ENCODE measurements around the gene TCF21. TPM values are rescaled to one million over a fixed set of nuclear protein-coding genes. Genes with fewer than 3 reads are reported as not detected.
A peak's percentile ranks its signal among the peaks of the same experiment; 100 is the strongest.

Gene TCF21
- total and polyA plus RNA-seq, 2 of the 4 experiments (the other 2 are of a cell fraction), result 6.6 to 10.0 TPM

DNA sequence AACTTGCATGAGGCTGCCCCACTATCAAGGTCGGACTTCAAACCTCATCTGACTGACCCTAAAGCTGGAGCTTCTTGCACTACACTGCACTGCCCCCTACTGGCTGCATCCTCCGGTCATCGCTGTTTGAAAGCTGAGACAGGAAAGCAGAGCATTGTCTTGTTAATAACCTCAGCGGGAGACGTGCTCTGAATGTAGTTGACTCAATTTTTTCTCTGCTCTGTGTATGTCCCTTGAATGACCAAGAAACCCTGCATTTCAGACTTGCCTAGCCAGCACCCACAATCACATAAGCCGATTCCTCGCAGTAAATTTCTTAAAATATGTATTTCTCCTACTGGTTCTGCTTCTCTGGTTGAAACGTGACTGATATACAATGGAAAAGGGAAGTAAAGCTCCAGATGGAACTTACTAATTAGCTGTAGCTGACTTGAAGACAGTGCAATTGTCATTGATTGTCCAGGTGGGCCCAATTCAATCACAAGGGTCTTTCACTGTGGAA lies 27.8 kb downstream of the TCF21 start:
- intact Hi-C loops (cut with micrococcal nuclease) (loop anchor here (1.0 to 10.0 kb wide), 6 partner anchors 26 to 1086 kb away; partner anchors contain the start of gene EYA4), in situ Hi-C loops (cut with MboI; ENCODE audit: low sequenced_read_pairs) (loop anchor here (5.0 to 25.0 kb wide), 4 partner anchors 349 to 1092 kb away; no protein-coding TSS in a partner anchor), dilution Hi-C loops (cut with HindIII; ENCODE audit: low sequenced_read_pairs, unreplicated experiment) (no loop called here)
- no peaks in the 10 kb centered on the region for H4K20me1 ChIP-seq (ENCODE audit: insufficient read depth, low read length)
- peak overlapping the region; percentile 39 for H4K5ac ChIP-seq (ENCODE audit: low read depth, low read length)
- H2BK5ac ChIP-seq (ENCODE audit: low read depth, low read length, poor library complexity, severe bottlenecking), result peak overlapping the region; percentile 71
- H3K14ac ChIP-seq (replicated peaks; ENCODE audit: low read depth, low read length), result peak overlapping the region; percentile 83
- H2AFZ ChIP-seq (replicated peaks; ENCODE audit: low read length, poor library complexity), result peak overlapping the region; percentile 77
- peak overlapping the region; percentile 65 for H3K18ac ChIP-seq (ENCODE audit: low read depth, low read length)
- 0% methylated on average over 2 of the region's 8 CpGs; no CpG with 5 or more reads in 1 of the 2 experiments for WGBS, 2 experiments (ENCODE audit: extremely low coverage in 2 of 2, insufficient read length in 1 of 2)
- H3K4ac ChIP-seq (ENCODE audit: low read depth, low read length), result peak overlapping the region; percentile 76; the same call in 1 of the 2 replicates
- H3K9ac ChIP-seq (ENCODE audit: low read depth, low read length), result peak overlapping the region; percentile 44
- no TSS peak for BruUV-seq (replicated peaks)
- peak overlapping the region; percentile 45; the same call in 1 of the 3 replicates for H2BK15ac ChIP-seq (ENCODE audit: low read depth, low read length)
- TF ChIP-seq POLR2A (IDR thresholded peaks at IDR 0.05; ENCODE audit: low read depth, low read length), result peak; percentile 44; the same call in 1 of the 2 replicates
- TF ChIP-seq SMC3 (IDR thresholded peaks at IDR 0.05; ENCODE audit: low read depth, low read length), result peak; percentile 93
- TF ChIP-seq RAD21 (IDR thresholded peaks at IDR 0.05; ENCODE audit: low read length), result peak; percentile 95
- no peak for TF ChIP-seq FOS (IDR thresholded peaks at IDR 0.05; ENCODE audit: low read depth, low read length)
- TF ChIP-seq, protein P1, sequence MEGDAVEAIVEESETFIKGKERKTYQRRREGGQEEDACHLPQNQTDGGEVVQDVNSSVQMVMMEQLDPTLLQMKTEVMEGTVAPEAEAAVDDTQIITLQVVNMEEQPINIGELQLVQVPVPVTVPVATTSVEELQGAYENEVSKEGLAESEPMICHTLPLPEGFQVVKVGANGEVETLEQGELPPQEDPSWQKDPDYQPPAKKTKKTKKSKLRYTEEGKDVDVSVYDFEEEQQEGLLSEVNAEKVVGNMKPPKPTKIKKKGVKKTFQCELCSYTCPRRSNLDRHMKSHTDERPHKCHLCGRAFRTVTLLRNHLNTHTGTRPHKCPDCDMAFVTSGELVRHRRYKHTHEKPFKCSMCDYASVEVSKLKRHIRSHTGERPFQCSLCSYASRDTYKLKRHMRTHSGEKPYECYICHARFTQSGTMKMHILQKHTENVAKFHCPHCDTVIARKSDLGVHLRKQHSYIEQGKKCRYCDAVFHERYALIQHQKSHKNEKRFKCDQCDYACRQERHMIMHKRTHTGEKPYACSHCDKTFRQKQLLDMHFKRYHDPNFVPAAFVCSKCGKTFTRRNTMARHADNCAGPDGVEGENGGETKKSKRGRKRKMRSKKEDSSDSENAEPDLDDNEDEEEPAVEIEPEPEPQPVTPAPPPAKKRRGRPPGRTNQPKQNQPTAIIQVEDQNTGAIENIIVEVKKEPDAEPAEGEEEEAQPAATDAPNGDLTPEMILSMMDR (conservative IDR thresholded peaks at IDR 0.05; ENCODE audit: low read depth, low read length), result peak; percentile 94
- 0 out of 2 replicates have a peak overlapping the region, but pooled peaks have one; percentile 24 for H2AK5ac ChIP-seq (ENCODE audit: low read depth, low read length)
- DNase-seq (peak; percentile 91), ATAC-seq (ENCODE audit: low read depth) (peak; percentile 88)
- H3K79me1 ChIP-seq (ENCODE audit: low read depth in 1 of 2, low read length in 2 of 2), result no peaks in the 10 kb centered on the region
- no peak overlapping the region for H2AK9ac ChIP-seq (replicated peaks; ENCODE audit: low read depth, low read length, poor library complexity)
- no peaks in the 10 kb centered on the region for H3K27me3 ChIP-seq (ENCODE audit: control insufficient read depth, insufficient read depth, low read length)
- H3K56ac ChIP-seq (ENCODE audit: extremely low read depth, insufficient read depth, low read length), result peak overlapping the region; percentile 5; the same call in 1 of the 2 replicates
- no peak overlapping the region for H3K23ac ChIP-seq (ENCODE audit: low read depth, low read length)
- H3K4me1 ChIP-seq (ENCODE audit: control insufficient read depth, insufficient read depth, low read length), result peaks cover 6% of the 10 kb centered on the region; the same call in 1 of the 2 replicates
- no peaks in the 10 kb centered on the region for H3K9me3 ChIP-seq (ENCODE audit: control insufficient read depth, insufficient read depth, low read length)
- H4K91ac ChIP-seq (ENCODE audit: insufficient read depth, low read depth, low read length), result peak overlapping the region; percentile 54
- peak overlapping the region; percentile 3 to 86; a peak in 3 of 4 replicates for H4K8ac ChIP-seq (ENCODE audit: low read depth in 2 of 2, low read length in 2 of 2)
- H3K27ac ChIP-seq (ENCODE audit: insufficient read depth, low read length), result peak overlapping the region; percentile 30; the same call in 1 of the 2 replicates
- H2BK120ac ChIP-seq (ENCODE audit: low read depth, low read length), result peak overlapping the region; percentile 82; the same call in 1 of the 2 replicates
- no peaks in the 10 kb centered on the region for H3K9me1 ChIP-seq (ENCODE audit: insufficient read depth, low read length)
- peak overlapping the region; percentile 88 for H2BK20ac ChIP-seq (ENCODE audit: low read depth, low read length)
- no peak overlapping the region for H3K4me3 ChIP-seq (ENCODE audit: insufficient read depth, low read depth, low read length)
- peak overlapping the region; percentile 55; the same call in 1 of the 2 replicates for H3K4me2 ChIP-seq (ENCODE audit: low read depth, low read length)
- no peaks in the 10 kb centered on the region for H3K36me3 ChIP-seq (ENCODE audit: control insufficient read depth, insufficient read depth, low read length)
- ChIA-PET POLR2A (ENCODE audit: unreplicated experiment) (interaction anchor here (1.7 kb wide), 1 partner anchor 24 kb away, joined by 4 read pairs; no protein-coding TSS in a partner anchor), CTCF (interaction anchor here (0.6 to 3.0 kb wide), 11 partner anchors 10 to 350 kb away, joined by 3 to 37 read pairs (median 3); partner anchors contain the start of gene TBPL1)

Data from IMR-90 (cell line).